B cell (primary cell): ENCODE data around the gene CFAP97D2. TPM values are rescaled to one million over a fixed set of nuclear protein-coding genes. Genes with fewer than 3 reads are reported as not detected.

ENCODE experiments used
- ATAC-seq: fragments of 200-7000 bp; cut with Tn5 transposase; one replicate; pipeline ENCODE4 v1.10.0; 2021; ENCODE audit warnings: low read depth, mild to moderate bottlenecking, moderate number of reproducible peaks, moderate library complexity
- CTCF ChIA-PET: fragments of 350-600 bp; sonication (Branson Sonifier 250); formaldehyde crosslinking; loops from one replicate; lab custom pipeline; 2021; ENCODE audit warnings: antibody characterized with exemption, inconsistent platforms; lab: Charles Lee
- POLR2A ChIA-PET: fragments of 350-600 bp; sonication (Branson Sonifier 250); formaldehyde crosslinking; loops from one replicate; lab custom pipeline; 2021; ENCODE audit warnings: antibody characterized with exemption; lab: Charles Lee
- DNase-seq: peaks from one replicate; pipeline ENCODE4 v3.0.0; 2013
- H2AFZ ChIP-seq: 2 replicates; pipeline ENCODE4 v1.6.1; 2012; ENCODE audit warnings: mild to moderate bottlenecking, low read depth, low read length; ENCODE audit not compliant: insufficient read depth, poor library complexity, severe bottlenecking
- H3K27ac ChIP-seq, 2 donors: 1 replicate in 1 of 2; 2 replicates in 1 of 2; pipeline ENCODE4 v1.5.1; 2012 to 2013; ENCODE audit warnings: low read length in 2 of 2, mild to moderate bottlenecking in 2 of 2, moderate library complexity in 1 of 2
- H3K27me3 ChIP-seq, 4 experiments: fragments of 200-600 bp in 1 of 4; sonication (generic) in 1 of 4; replicated peaks in 1 of 4; 1 replicate in 2 of 4; 2 replicates in 2 of 4; pipeline versions ENCODE4 v1.6.1 to v1.7.0; 2013 to 2016; ENCODE audit warnings: low read length in 3 of 4, mild to moderate bottlenecking in 2 of 4, mixed read lengths in 1 of 4, moderate library complexity in 1 of 4; ENCODE audit not compliant: insufficient read depth in 4 of 4, control insufficient read depth in 3 of 4; ENCODE audit errors: control extremely low read depth in 1 of 4
- H3K36me3 ChIP-seq, 2 experiments: replicated peaks in 1 of 2; 1 replicate in 1 of 2; 2 replicates in 1 of 2; pipeline versions ENCODE4 v1.6.1 to v1.7.1; 2013; ENCODE audit warnings: low read length in 1 of 2; ENCODE audit not compliant: insufficient read depth in 2 of 2, control insufficient read depth in 1 of 2; ENCODE audit errors: control extremely low read depth in 1 of 2, extremely low read depth in 1 of 2
- H3K4me1 ChIP-seq, 2 donors: fragments of 200-600 bp in 1 of 2; sonication (generic) in 1 of 2; 1 replicate in 1 of 2; 2 replicates in 1 of 2; pipeline versions ENCODE4 v1.5.1 to v1.6.1; 2013 to 2017; ENCODE audit warnings: low read length in 2 of 2; ENCODE audit not compliant: control insufficient read depth in 2 of 2, insufficient read depth in 2 of 2
- H3K4me2 ChIP-seq: replicated peaks from 2 replicates; pipeline ENCODE3; 2012; ENCODE audit warnings: mild to moderate bottlenecking, low read depth, low read length; ENCODE audit not compliant: poor library complexity, severe bottlenecking
- H3K4me3 ChIP-seq, 5 experiments: fragments of 200-600 bp in 1 of 5; sonication (generic) in 1 of 5; 1 replicate in 3 of 5; 2 replicates in 2 of 5; pipeline versions ENCODE4 v1.5.1 to v1.7.0; 2011 to 2016; ENCODE audit warnings: low read length in 4 of 5, mild to moderate bottlenecking in 4 of 5, low read depth in 2 of 5, control low read depth in 1 of 5, moderate library complexity in 1 of 5; ENCODE audit not compliant: insufficient read depth in 1 of 5; ENCODE audit errors: control extremely low read depth in 1 of 5, extremely low read depth in 1 of 5
- H3K79me2 ChIP-seq: fragments of 200-600 bp; sonication (generic); one replicate; pipeline ENCODE4 v1.6.0; 2016; ENCODE audit warnings: low read length; ENCODE audit not compliant: control insufficient read depth, insufficient read depth
- H3K9ac ChIP-seq: fragments of 200-600 bp; sonication (generic); 2 replicates; pipeline ENCODE4 v1.6.1; 2017; ENCODE audit warnings: mild to moderate bottlenecking, low read length, moderate library complexity
- H3K9me3 ChIP-seq, 3 donors: one replicate each; pipeline versions ENCODE4 v1.6.1 to v1.7.1; 2013; ENCODE audit warnings: low read length in 2 of 3; ENCODE audit not compliant: control insufficient read depth in 2 of 3, insufficient read depth in 1 of 3; ENCODE audit errors: control extremely low read depth in 1 of 3
- H4K20me1 ChIP-seq: 2 replicates; pipeline ENCODE4 v1.6.0; 2012; ENCODE audit warnings: mild to moderate bottlenecking, low read length; ENCODE audit not compliant: insufficient read depth, control insufficient read depth, poor library complexity, severe bottlenecking
- H3K27ac Mint-ChIP-seq: one replicate; pipeline ENCODE4 v1.8.0; 2021; ENCODE audit warnings: mixed read lengths
- H3K27me3 Mint-ChIP-seq: one replicate; pipeline ENCODE4 v1.8.0; 2021; ENCODE audit warnings: mixed read lengths
- H3K4me1 Mint-ChIP-seq: one replicate; pipeline ENCODE4 v1.8.0; 2021; ENCODE audit warnings: mixed read lengths
- H3K4me3 Mint-ChIP-seq: one replicate; pipeline ENCODE4 v1.8.0; 2021; ENCODE audit warnings: mixed read lengths
- H3K9me3 Mint-ChIP-seq: one replicate; pipeline ENCODE4 v1.8.0; 2022; ENCODE audit warnings: mixed read lengths; ENCODE audit not compliant: insufficient read depth
- EZH2 ChIP-seq: IDR thresholded peaks from 2 replicates; pipeline ENCODE4 v1.6.1; 2012; ENCODE audit warnings: borderline replicate concordance, low read depth, mild to moderate bottlenecking, moderate library complexity, low read length; ENCODE audit not compliant: insufficient read depth, poor library complexity, severe bottlenecking
- WGBS: methylation state at CpG from one replicate; pipeline ENCODE4 v1.1.5; 2013; ENCODE audit warnings: missing lambda C conversion rate; ENCODE audit not compliant: insufficient coverage; 5-methylcytosine and 5-hydroxymethylcytosine counted together
- intact Hi-C: fragments of 100-400 bp; cut with micrococcal nuclease; formaldehyde crosslinking; loops from one replicate; pipeline ENCODE4 v1.10.0; 2022
- polyA plus RNA-seq: library from polyadenylated mRNA; depleted of rRNA; stranded (reverse); fragments of >200 nt; gene quantifications from 2 replicates; pipeline ENCODE4 v1.2.3, GENCODE V29; 2012
- total RNA-seq, 2 donors: library from RNA; stranded (reverse); fragments of 120-200 nt in 1 of 2; gene quantifications; 1 replicate in 1 of 2; 2 replicates in 1 of 2; pipeline versions ENCODE4 v1.2.3 to v1.2.4, GENCODE V29; 2013 to 2022
- TF ChIP-seq, protein P1 (sequence below): fragments of 200-600 bp; IDR thresholded peaks from one replicate; pipeline ENCODE4 v1.8.0; 2022; ENCODE audit warnings: antibody characterized with exemption, mild to moderate bottlenecking

CFAP97D2 gene
- total and polyA plus RNA-seq, 2 donors (not counting 1 experiment from before 2014, with no cell fraction given): 0.09 to 0.22 TPM

DNA sequence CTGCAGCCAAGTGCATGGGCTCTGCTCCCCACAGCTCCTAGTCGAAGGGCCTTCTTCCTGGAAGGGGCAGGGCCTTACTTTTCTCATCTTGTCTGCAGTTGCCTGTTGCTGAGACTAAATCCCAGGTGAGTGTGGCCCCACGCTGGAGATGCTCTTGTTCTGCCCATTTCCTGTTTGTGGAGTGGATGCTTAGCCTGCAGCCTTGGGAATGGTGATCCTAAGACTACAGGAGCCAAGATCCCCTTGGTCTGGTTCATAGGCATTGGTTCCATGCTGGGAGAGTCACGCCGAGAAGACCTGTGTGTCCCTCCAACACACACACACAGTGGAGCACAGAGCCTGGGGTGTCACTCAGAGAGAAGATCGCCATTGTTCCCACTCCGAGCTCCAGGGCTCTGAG lies 23.5 kb downstream of the CFAP97D2 start:
- 88% methylated on average over 6 of the region's 6 CpGs for WGBS
- CTCF ChIA-PET: no interaction called here
- intact Hi-C loops: no loop called here

DNA sequence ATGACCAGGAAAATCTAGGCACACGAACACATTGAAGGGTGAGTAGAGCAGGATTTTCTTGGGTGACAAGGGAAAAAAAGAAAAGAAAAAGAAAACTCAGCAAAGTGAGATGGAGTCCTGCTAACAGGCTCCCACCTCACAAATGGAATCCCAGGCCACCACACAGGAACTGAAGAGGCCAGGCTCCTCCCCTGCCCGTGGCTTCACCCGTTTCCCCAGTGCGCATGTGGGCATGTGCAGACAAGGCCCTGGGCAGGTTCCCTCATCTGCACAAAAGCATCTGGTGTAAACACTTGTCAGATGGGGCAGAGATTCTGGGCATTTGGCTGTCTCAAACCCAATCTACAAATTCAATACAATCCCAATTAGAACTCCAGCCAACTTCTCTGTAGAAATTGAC lies 24.5 kb downstream of the CFAP97D2 start:
- Histone ChIP-seq H3K36me3 (no peaks in the 10 kb centered on the region), H3K4me2 (no peak overlapping the region), H3K27ac (no peak overlapping the region), H3K27me3 (peaks cover 0 to 5% (median 1%) of the 10 kb centered on the region in 4 experiments), H2AFZ (no peak overlapping the region), H3K4me1 (no peaks in the 10 kb centered on the region), H3K79me2 (no peaks in the 10 kb centered on the region), H3K9ac (no peak overlapping the region), H4K20me1 (no peaks in the 10 kb centered on the region), H3K4me3 (no peak overlapping the region), H3K9me3 (peaks cover 0 to 16% (median 0%) of the 10 kb centered on the region in 3 donors)
- TF ChIP-seq, protein P1, sequence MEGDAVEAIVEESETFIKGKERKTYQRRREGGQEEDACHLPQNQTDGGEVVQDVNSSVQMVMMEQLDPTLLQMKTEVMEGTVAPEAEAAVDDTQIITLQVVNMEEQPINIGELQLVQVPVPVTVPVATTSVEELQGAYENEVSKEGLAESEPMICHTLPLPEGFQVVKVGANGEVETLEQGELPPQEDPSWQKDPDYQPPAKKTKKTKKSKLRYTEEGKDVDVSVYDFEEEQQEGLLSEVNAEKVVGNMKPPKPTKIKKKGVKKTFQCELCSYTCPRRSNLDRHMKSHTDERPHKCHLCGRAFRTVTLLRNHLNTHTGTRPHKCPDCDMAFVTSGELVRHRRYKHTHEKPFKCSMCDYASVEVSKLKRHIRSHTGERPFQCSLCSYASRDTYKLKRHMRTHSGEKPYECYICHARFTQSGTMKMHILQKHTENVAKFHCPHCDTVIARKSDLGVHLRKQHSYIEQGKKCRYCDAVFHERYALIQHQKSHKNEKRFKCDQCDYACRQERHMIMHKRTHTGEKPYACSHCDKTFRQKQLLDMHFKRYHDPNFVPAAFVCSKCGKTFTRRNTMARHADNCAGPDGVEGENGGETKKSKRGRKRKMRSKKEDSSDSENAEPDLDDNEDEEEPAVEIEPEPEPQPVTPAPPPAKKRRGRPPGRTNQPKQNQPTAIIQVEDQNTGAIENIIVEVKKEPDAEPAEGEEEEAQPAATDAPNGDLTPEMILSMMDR: no peak
- TF ChIP-seq EZH2: no peak
- 54% methylated on average over 4 of the region's 4 CpGs for WGBS
- intact Hi-C loops: no loop called here
- Mint-ChIP-seq H3K4me1 (no peaks in the 10 kb centered on the region), H3K27me3 (peaks cover 5% of the 10 kb centered on the region), H3K27ac (no peak overlapping the region), H3K4me3 (no peak overlapping the region), H3K9me3 (no peaks in the 10 kb centered on the region)
- ATAC-seq: no peak
- no peak for DNase-seq
- CTCF ChIA-PET: interaction anchor here (1.2 kb wide), 1 partner anchor 9 kb away, joined by 3 read pairs; no protein-coding TSS in a partner anchor
- POLR2A ChIA-PET: no interaction called here

More for the DNA sequence above, 23.5 kb downstream of the CFAP97D2 start:
- no peak for ATAC-seq
- Histone ChIP-seq H3K36me3 (no peaks in the 10 kb centered on the region), H3K27me3 (peaks cover 0 to 5% (median 1%) of the 10 kb centered on the region in 4 experiments), H3K9ac (no peak overlapping the region), H3K4me3 (no peak overlapping the region), H3K9me3 (peaks cover 0 to 17% (median 0%) of the 10 kb centered on the region in 3 donors), H4K20me1 (no peaks in the 10 kb centered on the region), H3K79me2 (no peaks in the 10 kb centered on the region), H3K4me1 (no peaks in the 10 kb centered on the region), H3K4me2 (no peak overlapping the region), H3K27ac (no peak overlapping the region), H2AFZ (no peak overlapping the region)
- H3K9me3 Mint-ChIP-seq: no peaks in the 10 kb centered on the region
- peaks cover 5% of the 10 kb centered on the region for H3K27me3 Mint-ChIP-seq
- peak overlapping the region; percentile 11 for H3K27ac Mint-ChIP-seq
- POLR2A ChIA-PET: no interaction called here
- no peaks in the 10 kb centered on the region for H3K4me1 Mint-ChIP-seq
- H3K4me3 Mint-ChIP-seq: no peak overlapping the region
- no peak for DNase-seq
- TF ChIP-seq, protein P1: no peak
- no peak for TF ChIP-seq EZH2
